OCI-LY7 (cell line): Measurements from ENCODE around the gene CAV3.

Experiments used
- CTCF ChIP-seq: fragments of 200-600 bp; sonication (generic); conservative IDR thresholded peaks from 2 replicates; pipeline ENCODE4 v1.5.1; 2014; ENCODE audit warnings: mild to moderate bottlenecking, antibody characterized with exemption, low read length, moderate library complexity, mixed read lengths
- EZH2phosphoT487 ChIP-seq: fragments of 200-600 bp; sonication (generic); IDR thresholded peaks from 2 replicates; pipeline ENCODE4 v1.6.1; 2018; ENCODE audit warnings: low read depth, borderline replicate concordance, mild to moderate bottlenecking, mixed run types, antibody characterized with exemption, low read length, moderate library complexity, mixed read lengths

GRCh38 chr3:8757551-8758518 lies 24.2 kb downstream of the CAV3 start:
- no peak for TF ChIP-seq CTCF
- TF ChIP-seq EZH2phosphoT487 = no peak
